Erythroblast (primary cell): Measurements from ENCODE around the gene TULP1.

Experiments
- GATA1 ChIP-seq: IDR thresholded peaks from 2 replicates; pipeline ENCODE4 v1.6.1; 2011; ENCODE audit warnings: low read depth, mild to moderate bottlenecking, control low read depth, low read length, moderate library complexity
- POLR2A ChIP-seq: IDR thresholded peaks from 2 replicates; pipeline ENCODE4 v1.6.1; 2011; ENCODE audit warnings: mild to moderate bottlenecking, low read length

- no peak for TF ChIP-seq POLR2A
- TF ChIP-seq GATA1: no peak
Observed at GRCh38 chr6:35495258-35496035, 17.2 kb downstream of the TULP1 start.
